ENCODE data around the gene PPP4R2. TPM values are rescaled to one million over a fixed set of nuclear protein-coding genes. Genes with fewer than 3 reads are reported as not detected.

The PPP4R2 gene
- total and polyA plus RNA-seq, 10 donors = 12.2 to 94.7 (median 54.2) TPM

- 52 to 72% (median 66%) methylated on average over 3 of the region's 3 CpGs for WGBS, 5 donors
- peaks cover 0 to 8% (median 0%) of the 10 kb centered on the region in 6 donors for H3K36me3 ChIP-seq
- no peak overlapping the region for H3K4me3 ChIP-seq
- intact Hi-C loops (cut with DNase I; ENCODE audit: low total_unique reads) = no loop called here
- no peaks in the 10 kb centered on the region for H3K9me3 ChIP-seq
- H3K27ac ChIP-seq = peak overlapping the region in 1 of 8 donors; percentile 12
- peaks cover 0 to 99% (median 66%) of the 10 kb centered on the region in 6 donors for H3K4me1 ChIP-seq
- H3K27me3 ChIP-seq (replicated peaks in 1 of 7) = no peaks in the 10 kb centered on the region
- no peak for TF ChIP-seq POLR2AphosphoS5 (IDR thresholded peaks at IDR 0.05)
- TF ChIP-seq POLR2A (IDR thresholded peaks at IDR 0.05) = no peak
- TF ChIP-seq CTCF (IDR thresholded peaks at IDR 0.05 in 8 of 11, conservative IDR thresholded peaks at IDR 0.05 in 3 of 11) = no peak
- no peak for DNase-seq
Measured at GRCh38 chr3:73036694-73037591, 40.3 kb downstream of the PPP4R2 start.

GRCh38 chr3:73041537-73041936 lies 44.9 kb downstream of the PPP4R2 start:
- H3K27ac ChIP-seq = peak overlapping the region in 1 of 8 donors; percentile 10
- TF ChIP-seq POLR2AphosphoS5 (IDR thresholded peaks at IDR 0.05) (no peak), POLR2A (IDR thresholded peaks at IDR 0.05) (no peak), CTCF (IDR thresholded peaks at IDR 0.05 in 8 of 11, conservative IDR thresholded peaks at IDR 0.05 in 3 of 11) (no peak)
- H3K4me1 ChIP-seq = peaks cover 0 to 99% (median 66%) of the 10 kb centered on the region in 6 donors
- no peaks in the 10 kb centered on the region for H3K9me3 ChIP-seq
- intact Hi-C loops (cut with DNase I; ENCODE audit: low total_unique reads) = no loop called here
- WGBS, 5 donors = 57 to 86% (median 73%) methylated on average over 3 of the region's 3 CpGs
- no peaks in the 10 kb centered on the region for H3K27me3 ChIP-seq (replicated peaks in 1 of 7)
- DNase-seq = no peak
- peaks cover 0 to 8% (median 0%) of the 10 kb centered on the region in 6 donors for H3K36me3 ChIP-seq
- H3K4me3 ChIP-seq = no peak overlapping the region

- H3K27ac ChIP-seq = no peak overlapping the region
- DNase-seq = no peak
- H3K4me3 ChIP-seq = no peak overlapping the region
- H3K4me1 ChIP-seq = peaks cover 0 to 91% (median 51%) of the 10 kb centered on the region in 6 donors
- no peak for TF ChIP-seq CTCF (IDR thresholded peaks at IDR 0.05 in 8 of 11, conservative IDR thresholded peaks at IDR 0.05 in 3 of 11)
- no peak for TF ChIP-seq POLR2AphosphoS5 (IDR thresholded peaks at IDR 0.05)
- TF ChIP-seq POLR2A (IDR thresholded peaks at IDR 0.05) = no peak
- intact Hi-C loops (cut with DNase I; ENCODE audit: low total_unique reads) = no loop called here
- H3K36me3 ChIP-seq = peaks cover 0 to 17% (median 8%) of the 10 kb centered on the region in 6 donors
- no peaks in the 10 kb centered on the region for H3K9me3 ChIP-seq
- WGBS, 5 donors = 50 to 74% (median 63%) methylated on average over 1 of the region's 1 CpG
- no peaks in the 10 kb centered on the region for H3K27me3 ChIP-seq (replicated peaks in 1 of 7)
Measured at GRCh38 chr3:73043414-73043813, 46.8 kb downstream of the PPP4R2 start.

GRCh38 chr3:73045391-73045790 lies 48.8 kb downstream of the PPP4R2 start:
- Histone ChIP-seq H3K27me3 (replicated peaks in 1 of 7) (no peaks in the 10 kb centered on the region), H3K4me3 (no peak overlapping the region), H3K27ac (no peak overlapping the region), H3K9me3 (no peaks in the 10 kb centered on the region), H3K36me3 (peaks cover 0 to 29% (median 17%) of the 10 kb centered on the region in 6 donors), H3K4me1 (peaks cover 0 to 89% (median 46%) of the 10 kb centered on the region in 6 donors)
- WGBS, 5 donors = 76 to 90% (median 82%) methylated on average over 6 of the region's 6 CpGs
- no peak for TF ChIP-seq CTCF (IDR thresholded peaks at IDR 0.05 in 8 of 11, conservative IDR thresholded peaks at IDR 0.05 in 3 of 11)
- TF ChIP-seq POLR2AphosphoS5 (IDR thresholded peaks at IDR 0.05) = no peak
- no peak for TF ChIP-seq POLR2A (IDR thresholded peaks at IDR 0.05)
- intact Hi-C loops (cut with DNase I; ENCODE audit: low total_unique reads) = no loop called here
- DNase-seq = no peak
